Stimulated activated effector memory CD8-positive, alpha-beta T cell treated with anti-CD3 and anti-CD28 coated beads, Interleukin-12 subunit alpha, Interleukin-12 subunit beta, amount 100 ng/mL, for 72 hours (primary cell): ENCODE data around the gene DNAJB7.

Experiments used
- ATAC-seq: fragments of 150-1000 bp; cut with Tn5 transposase; 2 replicates; pipeline ENCODE4 v1.10.0; 2021
- DNase-seq, 2 donors: peaks; one replicate each; pipeline ENCODE4 v3.0.0; 2021 to 2022; ENCODE audit warnings: low spot score in 2 of 2
- H3K27ac Mint-ChIP-seq: one replicate; pipeline ENCODE4 v1.8.0; 2022; ENCODE audit warnings: mild to moderate bottlenecking, mixed read lengths
- H3K36me3 Mint-ChIP-seq: one replicate; pipeline ENCODE4 v1.8.0; 2022; ENCODE audit warnings: mild to moderate bottlenecking, mixed read lengths
- H3K4me1 Mint-ChIP-seq: one replicate; pipeline ENCODE4 v1.8.0; 2022; ENCODE audit warnings: mixed read lengths
- H3K4me3 Mint-ChIP-seq: one replicate; pipeline ENCODE4 v1.8.0; 2022; ENCODE audit warnings: mild to moderate bottlenecking, mixed read lengths
- H3K9me3 Mint-ChIP-seq: one replicate; pipeline ENCODE4 v1.8.0; 2022; ENCODE audit warnings: mixed read lengths

The DNAJB7 gene

GRCh38 chr22:40818747-40819598, 42.9 kb downstream of the DNAJB7 start, which contains the start of gene SLC25A17:
SLC25A17 (minus strand) TSS chr22:40819346; CDS start chr22:40819248, 98 bp downstream.
- Mint-ChIP-seq H3K4me3 (peak within 1 kb of the TSS; percentile 96), H3K27ac (peak within 1 kb of the TSS; percentile 95), H3K36me3 (peaks cover 26% of the 10 kb centered on the region), H3K4me1 (peaks cover 33% of the 10 kb centered on the region), H3K9me3 (no peaks in the 10 kb centered on the region)
- DNase-seq (peak; percentile 73 to 88), ATAC-seq (peak; percentile 95)

DNA sequence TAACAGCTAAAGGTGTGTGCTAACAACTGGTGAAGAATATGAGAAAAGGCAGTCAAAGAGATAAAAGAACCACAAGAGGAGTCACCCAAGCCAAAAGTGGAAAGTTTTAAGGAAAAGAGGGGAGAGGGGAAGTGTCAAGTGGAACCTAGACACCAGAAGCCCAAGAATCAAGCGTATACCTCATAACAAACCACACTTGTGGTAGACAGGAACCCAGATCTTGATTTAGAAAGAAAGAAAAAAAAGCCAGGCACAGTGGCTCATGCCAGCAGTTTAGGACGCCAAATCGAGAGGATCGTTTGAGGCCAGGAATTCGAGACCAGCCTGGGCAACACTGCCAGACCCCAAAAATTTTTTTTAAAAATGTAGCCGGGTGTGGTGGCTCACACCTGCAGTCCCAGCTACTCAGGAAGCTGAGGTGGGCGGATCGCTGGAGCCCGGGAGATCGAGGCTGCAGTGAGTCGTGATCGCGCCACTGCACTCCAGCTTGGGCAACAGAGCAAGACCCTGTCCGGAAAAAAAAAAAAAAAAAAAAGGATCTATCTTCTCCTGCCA, 43.6 kb downstream of the DNAJB7 start:
- DNase-seq (peak in 1 of 2 donors; percentile 51), ATAC-seq (no peak)
- H3K27ac Mint-ChIP-seq = peak overlapping the region; percentile 95
- H3K9me3 Mint-ChIP-seq = no peaks in the 10 kb centered on the region
- peak overlapping the region; percentile 96 for H3K4me3 Mint-ChIP-seq
- peaks cover 22% of the 10 kb centered on the region for H3K36me3 Mint-ChIP-seq
- peaks cover 33% of the 10 kb centered on the region for H3K4me1 Mint-ChIP-seq

DNA sequence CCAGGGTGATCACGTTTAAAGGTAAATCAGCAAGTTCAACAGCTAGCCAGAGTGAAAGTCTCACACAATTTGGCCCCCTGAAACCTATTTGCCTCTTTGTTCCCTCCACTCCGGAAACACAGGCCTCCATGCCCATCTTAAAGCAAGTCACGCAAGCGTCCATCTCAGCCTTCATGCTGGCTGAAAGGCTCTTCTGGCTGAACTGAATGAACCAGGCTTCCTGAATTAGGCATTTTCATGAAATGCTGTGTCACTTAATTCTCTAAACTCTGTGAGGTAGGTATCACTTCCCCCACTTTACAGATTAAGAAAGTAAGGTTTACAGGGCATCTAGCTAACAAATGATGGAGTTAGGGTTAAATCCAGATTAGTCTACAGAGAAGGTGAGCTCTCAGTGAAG, 44.2 kb downstream of the DNAJB7 start:
- peak overlapping the region; percentile 95 for H3K27ac Mint-ChIP-seq
- H3K4me3 Mint-ChIP-seq = peak overlapping the region; percentile 96
- H3K36me3 Mint-ChIP-seq = peaks cover 23% of the 10 kb centered on the region
- no peak for DNase-seq
- H3K4me1 Mint-ChIP-seq = peaks cover 33% of the 10 kb centered on the region
- H3K9me3 Mint-ChIP-seq = no peaks in the 10 kb centered on the region
- no peak for ATAC-seq

GRCh38 chr22:40813912-40814315, 48.0 kb downstream of the DNAJB7 start:
- no peak for DNase-seq
- Mint-ChIP-seq H3K4me1 (peaks cover 26% of the 10 kb centered on the region), H3K27ac (no peak overlapping the region), H3K36me3 (peaks cover 32% of the 10 kb centered on the region), H3K9me3 (no peaks in the 10 kb centered on the region), H3K4me3 (no peak overlapping the region)
- ATAC-seq = no peak
